ENCODE results near the gene LPCAT2. TPM values are rescaled to one million over a fixed set of nuclear protein-coding genes. Genes with fewer than 3 reads are reported as not detected.

LPCAT2 gene
- total and polyA plus RNA-seq, 2 donors (not counting 1 experiment from before 2014, with no cell fraction given): 0.15 to 0.59 TPM

- Mint-ChIP-seq H3K9me3 (ENCODE audit: insufficient read depth) (no peaks in the 10 kb centered on the region), H3K27ac (no peak overlapping the region), H3K4me1 (no peaks in the 10 kb centered on the region), H3K27me3 (peaks cover 3% of the 10 kb centered on the region), H3K4me3 (no peak overlapping the region)
- Histone ChIP-seq H3K4me2 (replicated peaks; ENCODE audit: low read depth, low read length, poor library complexity, severe bottlenecking) (no peak overlapping the region), H2AFZ (ENCODE audit: insufficient read depth, low read depth, low read length, poor library complexity, severe bottlenecking) (no peak overlapping the region), H3K4me3 (ENCODE audit: control extremely low read depth in 1 of 5, extremely low read depth in 1 of 5, insufficient read depth in 1 of 5, low read depth in 2 of 5, low read length in 4 of 5) (no peak overlapping the region), H3K27ac (ENCODE audit: low read length in 2 of 2) (no peak overlapping the region), H3K9ac (ENCODE audit: low read length) (no peak overlapping the region), H3K27me3 (replicated peaks in 1 of 4; ENCODE audit: control extremely low read depth in 1 of 4, control insufficient read depth in 3 of 4, insufficient read depth in 4 of 4, low read length in 3 of 4) (no peaks in the 10 kb centered on the region), H3K36me3 (replicated peaks in 1 of 2; ENCODE audit: control extremely low read depth in 1 of 2, control insufficient read depth in 1 of 2, extremely low read depth in 1 of 2, insufficient read depth in 2 of 2, low read length in 1 of 2) (no peaks in the 10 kb centered on the region), H4K20me1 (ENCODE audit: control insufficient read depth, insufficient read depth, low read length, poor library complexity, severe bottlenecking) (no peaks in the 10 kb centered on the region), H3K79me2 (ENCODE audit: control insufficient read depth, insufficient read depth, low read length) (no peaks in the 10 kb centered on the region), H3K9me3 (ENCODE audit: control extremely low read depth in 1 of 3, control insufficient read depth in 2 of 3, insufficient read depth in 1 of 3, low read length in 2 of 3) (no peaks in the 10 kb centered on the region), H3K4me1 (ENCODE audit: control insufficient read depth in 2 of 2, insufficient read depth in 2 of 2, low read length in 2 of 2) (no peaks in the 10 kb centered on the region)
- intact Hi-C loops (cut with micrococcal nuclease): no loop called here
- WGBS (ENCODE audit: insufficient coverage): no CpG with 5 or more reads among the region's 1 CpG
- ChIA-PET CTCF (no interaction called here), POLR2A (no interaction called here)
- ATAC-seq (ENCODE audit: low read depth): no peak
- no peak for DNase-seq
- TF ChIP-seq CTCF (IDR thresholded peaks at IDR 0.05) (no peak), EZH2 (IDR thresholded peaks at IDR 0.05; ENCODE audit: borderline replicate concordance, insufficient read depth, low read depth, low read length, poor library complexity, severe bottlenecking) (no peak)
Observed at GRCh38 chr16:55565086-55565485, 56.2 kb downstream of the LPCAT2 start.

GRCh38 chr16:55566432-55567175 is 57.7 kb downstream of the LPCAT2 start, which contains the start of gene CAPNS2:
Gene CAPNS2 (plus strand): TSS chr16:55566684. CDS start chr16:55566757, 73 bp downstream.
- TF ChIP-seq EZH2 (IDR thresholded peaks at IDR 0.05; ENCODE audit: borderline replicate concordance, insufficient read depth, low read depth, low read length, poor library complexity, severe bottlenecking) (no peak), CTCF (IDR thresholded peaks at IDR 0.05) (no peak)
- H3K4me2 ChIP-seq (replicated peaks; ENCODE audit: low read depth, low read length, poor library complexity, severe bottlenecking): no peak within 1 kb of the TSS
- no peaks in the 10 kb centered on the region for H3K4me1 ChIP-seq (ENCODE audit: control insufficient read depth in 2 of 2, insufficient read depth in 2 of 2, low read length in 2 of 2)
- Mint-ChIP-seq H3K4me3 (no peak within 1 kb of the TSS), H3K9me3 (ENCODE audit: insufficient read depth) (no peaks in the 10 kb centered on the region), H3K4me1 (no peaks in the 10 kb centered on the region), H3K27ac (no peak within 1 kb of the TSS), H3K27me3 (peaks cover 3% of the 10 kb centered on the region)
- H3K4me3 ChIP-seq (ENCODE audit: control extremely low read depth in 1 of 5, extremely low read depth in 1 of 5, insufficient read depth in 1 of 5, low read depth in 2 of 5, low read length in 4 of 5): no peak within 1 kb of the TSS
- CTCF ChIA-PET: no interaction called here
- no peaks in the 10 kb centered on the region for H3K9me3 ChIP-seq (ENCODE audit: control extremely low read depth in 1 of 3, control insufficient read depth in 2 of 3, insufficient read depth in 1 of 3, low read length in 2 of 3)
- no peak within 1 kb of the TSS for H3K27ac ChIP-seq (ENCODE audit: low read length in 2 of 2)
- DNase-seq (no peak), ATAC-seq (ENCODE audit: low read depth) (no peak)
- intact Hi-C loops (cut with micrococcal nuclease): no loop called here
- no peak within 1 kb of the TSS for H3K9ac ChIP-seq (ENCODE audit: low read length)
- POLR2A ChIA-PET: no interaction called here
- no peaks in the 10 kb centered on the region for H3K36me3 ChIP-seq (replicated peaks in 1 of 2; ENCODE audit: control extremely low read depth in 1 of 2, control insufficient read depth in 1 of 2, extremely low read depth in 1 of 2, insufficient read depth in 2 of 2, low read length in 1 of 2)
- no peak within 1 kb of the TSS for H2AFZ ChIP-seq (ENCODE audit: insufficient read depth, low read depth, low read length, poor library complexity, severe bottlenecking)
- no peaks in the 10 kb centered on the region for H3K79me2 ChIP-seq (ENCODE audit: control insufficient read depth, insufficient read depth, low read length)
- no peaks in the 10 kb centered on the region for H3K27me3 ChIP-seq (replicated peaks in 1 of 4; ENCODE audit: control extremely low read depth in 1 of 4, control insufficient read depth in 3 of 4, insufficient read depth in 4 of 4, low read length in 3 of 4)
- H4K20me1 ChIP-seq (ENCODE audit: control insufficient read depth, insufficient read depth, low read length, poor library complexity, severe bottlenecking): no peaks in the 10 kb centered on the region
- 94% methylated on average over 5 of the region's 9 CpGs for WGBS (ENCODE audit: insufficient coverage)

Data from B cell (primary cell).